Right renal cortex interstitium (tissue), 3 donors: ENCODE measurements around the gene MALSU1. TPM values are rescaled to one million over a fixed set of nuclear protein-coding genes. Genes with fewer than 3 reads are reported as not detected.

ENCODE experiments used
- DNase-seq, 3 donors: peaks; one replicate each; pipeline ENCODE4 v3.0.0-alpha.2; 2013; ENCODE audit warnings: low read depth in 3 of 3, low spot score in 2 of 3
- polyA plus RNA-seq, 3 donors: library from polyadenylated mRNA; unstranded; fragments of 120-200 nt; gene quantifications; one replicate each; pipeline ENCODE4 v1.2.1, GENCODE V29; 2013; ENCODE audit not compliant: insufficient read length in 3 of 3

MALSU1 gene
- 10 to 100 TPM; 46.8 to 49.9 (median 49.1) TPM for polyA plus RNA-seq

DNA sequence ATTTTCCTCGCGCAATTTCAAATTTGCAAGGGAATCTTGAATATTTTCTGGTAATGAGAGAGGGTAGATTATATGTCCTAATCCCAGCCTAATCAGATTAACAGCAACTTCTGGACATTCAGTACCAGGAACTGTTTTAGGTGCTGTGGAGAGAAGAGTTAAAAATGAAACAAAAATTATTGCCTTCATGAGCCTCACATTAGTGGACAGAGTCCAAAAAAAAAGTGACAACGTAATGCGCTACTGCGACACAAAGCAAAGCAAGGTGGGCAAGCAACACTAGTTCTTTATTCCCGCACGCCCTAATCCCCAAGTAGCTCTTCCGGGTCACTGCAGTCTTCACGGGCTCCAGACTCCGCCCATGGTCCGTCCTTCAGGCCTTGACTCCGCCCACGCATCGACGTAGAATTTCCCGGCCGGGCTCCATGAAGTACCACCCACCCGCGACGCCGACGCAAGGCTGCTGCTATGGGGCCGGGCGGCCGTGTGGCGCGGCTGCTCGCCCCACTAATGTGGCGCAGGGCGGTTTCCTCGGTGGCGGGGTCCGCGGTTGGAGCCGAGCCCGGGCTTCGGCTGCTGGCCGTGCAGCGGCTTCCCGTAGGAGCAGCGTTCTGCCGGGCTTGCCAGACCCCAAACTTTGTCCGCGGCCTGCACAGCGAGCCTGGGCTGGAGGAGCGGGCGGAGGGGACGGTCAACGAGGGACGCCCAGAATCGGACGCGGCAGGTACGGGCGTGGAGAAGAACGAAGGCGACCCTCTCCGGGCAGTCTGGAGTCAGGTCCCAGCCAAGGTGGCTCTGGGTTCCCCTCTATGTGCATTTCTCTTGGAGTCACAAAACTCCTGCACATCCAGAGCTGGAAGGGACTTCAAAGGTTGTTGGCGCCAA lies at the start of gene MALSU1:
TSS of gene MALSU1 (plus strand) at position 455 of the 885 bp plus-strand sequence. CDS start at position 469, 14 bp downstream.
- peak; percentile 91 to 98 (median 95) for DNase-seq

DNA sequence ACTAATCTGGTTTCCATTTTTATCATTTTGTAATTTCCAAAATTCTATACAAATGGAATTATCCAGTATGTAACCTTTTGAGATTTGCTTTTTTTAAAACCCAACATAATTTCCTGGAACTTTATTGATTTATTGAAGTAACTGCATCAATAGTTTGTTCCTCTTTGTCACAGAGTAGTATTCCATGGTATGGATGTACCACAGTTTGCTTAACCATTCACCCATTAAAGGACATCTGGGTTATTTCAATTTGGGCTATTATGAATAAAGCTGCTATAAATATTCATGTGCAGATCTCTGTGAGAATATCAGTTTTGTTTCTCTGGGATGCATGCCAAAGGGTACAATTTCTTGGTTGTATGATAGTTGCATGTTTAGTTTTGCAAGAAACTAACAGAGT lies 49.7 kb upstream of the MALSU1 start:
- no peak for DNase-seq

DNA sequence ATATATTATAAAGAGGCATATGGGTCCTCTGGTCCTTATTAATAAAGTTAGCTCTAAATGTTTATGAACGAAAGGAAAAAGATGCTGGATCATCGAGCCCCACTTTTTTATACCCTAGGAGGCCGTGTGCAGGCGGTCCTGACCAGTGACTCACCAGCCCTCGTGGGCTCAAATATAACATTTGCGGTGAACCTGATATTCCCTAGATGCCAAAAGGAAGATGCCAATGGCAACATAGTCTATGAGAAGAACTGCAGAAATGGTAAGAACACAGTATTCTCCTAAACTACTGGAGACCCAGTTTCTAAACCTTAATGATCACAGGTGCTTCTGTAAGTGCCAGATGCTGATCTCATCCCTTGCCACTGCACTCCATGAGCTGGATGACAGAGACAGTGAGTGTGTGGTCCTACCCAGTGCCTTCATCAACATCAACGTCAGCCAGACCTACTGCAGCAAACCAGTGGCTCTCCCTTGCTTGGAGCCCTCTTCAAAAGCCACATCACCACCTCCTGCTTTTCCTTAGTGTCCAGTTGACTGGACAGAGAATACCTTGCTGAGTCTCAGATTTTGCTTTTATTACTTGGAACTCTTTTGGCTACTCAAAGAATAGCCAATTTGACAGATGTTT lies 45.0 kb upstream of the MALSU1 start:
- no peak for DNase-seq

DNA sequence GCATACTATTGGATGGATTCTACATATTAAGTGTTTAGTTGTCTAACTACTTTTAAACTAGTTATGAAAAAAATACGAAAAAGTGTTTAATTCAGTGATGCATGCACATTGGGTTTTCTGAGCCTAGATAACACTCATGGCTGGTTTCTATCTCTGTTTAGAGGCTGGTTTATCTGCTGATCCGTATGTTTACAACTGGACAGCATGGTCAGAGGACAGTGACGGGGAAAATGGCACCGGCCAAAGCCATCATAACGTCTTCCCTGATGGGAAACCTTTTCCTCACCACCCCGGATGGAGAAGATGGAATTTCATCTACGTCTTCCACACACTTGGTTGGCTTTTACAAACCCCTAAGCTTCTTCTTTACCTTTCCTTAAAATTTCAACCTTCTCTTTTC lies 42.4 kb upstream of the MALSU1 start:
- no peak for DNase-seq

DNA sequence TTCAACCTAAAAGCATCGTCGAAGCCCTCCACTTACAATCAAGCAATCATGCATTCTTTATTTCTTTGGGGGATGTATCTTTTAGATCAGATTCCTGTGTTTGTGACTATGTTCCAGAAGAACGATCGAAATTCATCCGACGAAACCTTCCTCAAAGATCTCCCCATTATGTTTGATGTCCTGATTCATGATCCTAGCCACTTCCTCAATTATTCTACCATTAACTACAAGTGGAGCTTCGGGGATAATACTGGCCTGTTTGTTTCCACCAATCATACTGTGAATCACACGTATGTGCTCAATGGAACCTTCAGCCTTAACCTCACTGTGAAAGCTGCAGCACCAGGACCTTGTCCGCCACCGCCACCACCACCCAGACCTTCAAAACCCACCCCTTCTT lies 38.8 kb upstream of the MALSU1 start:
- DNase-seq: no peak

DNA sequence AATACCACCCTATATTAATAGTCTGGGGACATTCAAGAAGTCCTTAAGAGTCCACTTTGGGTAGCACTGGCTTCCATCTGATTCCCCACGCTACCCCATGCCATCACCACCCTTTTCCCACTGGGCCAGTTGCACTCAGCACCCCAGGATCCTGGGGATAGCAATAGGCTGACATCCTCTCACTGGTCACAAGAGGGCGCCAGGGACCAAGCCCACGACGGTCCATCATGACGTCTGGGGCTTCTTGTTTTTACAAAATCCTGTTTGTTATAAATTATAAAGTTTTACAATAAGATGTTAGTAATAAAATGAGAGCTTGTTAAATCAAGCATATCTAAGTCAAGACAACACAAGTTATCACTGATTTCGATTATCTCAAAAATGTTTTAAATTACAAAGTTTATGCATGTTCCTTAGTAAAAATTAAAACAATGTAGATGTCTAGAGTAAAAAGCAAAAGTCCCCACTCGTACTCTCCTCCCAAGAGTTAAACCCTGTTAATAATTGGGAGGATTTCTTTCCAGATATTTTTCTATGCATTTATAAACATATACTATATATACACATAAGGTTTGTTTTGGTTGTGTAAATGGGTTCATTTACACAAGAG lies 37.2 kb upstream of the MALSU1 start:
- DNase-seq: no peak

DNA sequence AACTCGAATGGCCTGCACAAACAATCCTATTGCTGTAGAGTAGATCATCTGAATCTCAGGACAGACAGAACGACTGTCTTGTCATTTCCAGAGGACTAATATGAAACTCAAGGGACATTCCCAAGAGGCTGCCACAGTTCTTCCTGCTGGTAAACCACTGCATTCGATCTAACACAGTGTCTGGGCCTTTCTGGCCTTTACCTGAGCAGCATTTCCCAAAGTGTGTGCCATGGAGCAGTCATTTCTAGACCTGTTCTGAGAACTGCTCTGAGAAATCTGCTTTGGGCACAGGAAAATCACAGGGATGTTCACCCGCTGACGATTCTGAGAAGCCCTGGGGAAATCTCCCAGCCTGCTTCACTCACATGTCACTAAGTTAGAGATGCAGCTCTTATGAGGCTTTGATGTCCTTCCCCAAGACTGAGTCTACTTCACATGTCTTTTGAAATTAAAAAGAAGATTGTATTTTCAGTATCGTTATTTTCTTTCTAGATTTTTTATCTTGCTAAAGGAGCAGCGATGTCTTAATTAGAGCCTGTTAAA lies 34.2 kb upstream of the MALSU1 start:
- no peak for DNase-seq

DNA sequence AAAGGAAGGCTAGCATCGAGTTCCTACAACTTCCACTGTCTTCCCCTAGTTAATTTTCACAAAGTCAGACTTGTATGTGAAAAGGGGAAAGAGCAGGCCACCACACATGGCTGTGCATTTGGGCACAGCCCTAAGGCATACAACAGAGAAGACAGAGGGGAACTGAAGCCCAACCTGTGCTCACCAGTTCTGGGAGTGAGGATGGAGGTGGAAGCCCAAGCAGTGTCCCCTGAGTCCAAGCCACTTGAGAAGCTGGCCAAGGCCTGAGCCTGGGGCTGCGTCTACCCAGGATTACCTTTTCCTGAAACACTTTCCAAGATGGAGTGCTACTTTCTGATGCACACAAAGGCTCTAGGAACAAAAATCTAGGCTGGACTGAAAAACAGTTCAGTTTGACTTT lies 32.2 kb upstream of the MALSU1 start:
- DNase-seq: no peak

DNA sequence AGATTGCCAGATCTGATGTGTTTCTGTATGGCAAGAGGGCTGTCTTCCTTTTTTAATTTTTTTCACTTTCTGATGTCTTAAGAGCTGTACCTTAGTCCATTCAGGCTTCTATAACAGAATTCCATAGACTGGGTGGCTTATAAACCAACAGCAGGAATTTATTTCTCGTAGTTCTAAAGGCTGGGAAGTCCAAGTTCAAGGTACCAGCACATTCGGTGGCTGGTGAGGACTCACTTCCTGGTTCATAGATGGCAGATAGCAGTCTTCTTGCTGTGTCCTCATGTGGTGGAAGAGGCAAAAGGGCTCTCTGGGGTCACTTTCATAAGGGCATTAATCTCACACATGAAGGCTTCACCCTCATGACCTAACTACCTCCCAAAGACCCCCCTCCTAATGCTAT lies 31.8 kb upstream of the MALSU1 start:
- DNase-seq: no peak

DNA sequence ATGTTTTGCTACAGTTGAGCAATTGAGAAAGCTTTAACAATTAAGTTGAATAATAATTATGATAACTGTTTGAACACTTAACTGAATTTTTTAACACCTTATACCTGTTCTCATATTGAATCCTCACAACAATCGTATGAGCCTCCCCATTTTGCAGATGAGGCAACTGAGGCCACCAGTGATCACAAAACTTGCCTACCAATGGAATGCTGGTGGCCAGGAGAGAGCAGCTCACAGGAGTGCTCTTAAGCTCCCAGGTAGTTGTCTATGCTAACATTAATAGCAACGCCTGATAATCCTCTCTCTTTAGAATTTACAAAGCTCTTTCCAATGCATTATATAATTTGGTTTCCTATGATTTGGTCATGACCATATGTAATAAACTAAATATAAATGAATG lies 31.0 kb upstream of the MALSU1 start:
- DNase-seq: no peak

DNA sequence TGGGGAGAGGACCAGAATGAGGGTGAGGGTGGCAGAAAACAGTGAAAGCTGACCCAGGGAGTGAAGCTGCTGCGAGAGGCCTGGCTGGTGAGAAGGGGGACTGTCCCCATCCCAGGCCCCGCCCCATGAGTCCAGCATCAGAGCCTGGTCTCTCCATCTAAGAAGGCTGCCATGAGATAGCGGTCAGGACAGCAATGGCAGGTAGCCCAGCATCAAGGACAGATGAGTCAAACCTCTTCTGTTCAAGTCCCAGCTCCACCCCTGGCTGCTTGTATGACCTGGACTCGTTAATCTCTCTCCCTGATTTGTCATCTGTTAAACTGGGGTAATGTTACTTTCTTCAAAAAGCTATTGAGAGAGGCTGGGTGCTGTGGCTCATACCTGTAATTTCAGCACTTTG lies 30.4 kb upstream of the MALSU1 start:
- no peak for DNase-seq

DNA sequence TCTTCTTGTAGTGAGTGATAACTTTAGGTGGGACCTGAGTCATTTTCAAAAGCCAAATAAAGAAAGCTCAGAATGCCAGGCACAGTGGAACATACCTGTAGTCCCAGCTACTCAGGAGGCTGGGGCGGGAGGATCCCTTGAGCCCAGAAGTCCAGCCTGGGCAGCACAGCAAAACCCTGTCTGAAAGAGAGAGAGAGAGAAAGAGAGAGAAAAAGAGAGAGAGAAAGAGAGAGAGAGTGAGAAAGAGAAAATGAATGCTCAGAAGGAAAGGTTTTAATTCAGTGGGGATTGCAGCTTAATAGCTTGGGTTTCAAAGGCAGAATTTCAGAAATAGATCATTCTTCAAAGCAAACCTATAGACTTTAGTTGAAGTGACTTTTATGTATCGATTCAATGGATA lies 26.9 kb upstream of the MALSU1 start:
- no peak for DNase-seq

DNA sequence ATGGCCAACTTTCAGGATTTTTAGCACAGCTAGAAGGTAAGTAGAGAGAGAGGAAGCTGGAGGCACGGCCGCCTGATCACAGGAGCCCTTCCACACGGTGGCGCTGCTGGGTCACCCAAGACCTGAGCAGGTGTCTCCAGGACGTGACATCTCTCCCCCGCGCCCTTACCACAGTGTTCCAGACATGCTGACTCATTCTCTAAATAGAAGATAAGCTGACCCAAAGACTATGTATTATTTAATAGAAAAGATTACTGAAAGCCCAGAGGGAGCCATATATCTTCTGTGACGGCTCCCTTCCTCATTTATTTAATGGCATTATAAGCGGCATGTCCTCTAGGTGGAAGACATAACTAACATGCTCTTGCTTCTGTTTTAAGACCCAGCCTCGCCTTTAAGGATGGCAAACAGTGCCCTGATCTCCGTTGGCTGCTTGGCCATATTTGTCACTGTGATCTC lies 26.0 kb upstream of the MALSU1 start:
- DNase-seq: peak; percentile 23 to 44 (median 37)

DNA sequence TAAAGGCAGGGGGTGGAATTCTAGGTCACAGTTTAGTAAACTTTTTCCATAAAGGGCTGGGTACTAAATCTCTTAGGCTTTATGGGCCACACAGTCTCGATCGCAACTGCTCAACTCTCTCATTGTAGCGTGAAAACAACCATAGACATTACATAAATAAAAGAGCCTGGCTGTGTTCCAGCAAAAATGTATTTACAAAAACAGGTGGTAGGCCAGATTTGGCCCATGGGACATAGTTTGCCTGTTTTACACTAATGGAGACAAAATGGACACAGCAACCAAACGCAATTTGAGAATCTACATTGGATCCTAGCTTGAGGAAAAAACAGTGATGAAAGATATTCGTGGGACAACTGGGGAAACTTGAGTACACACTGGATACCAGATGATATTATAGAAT lies 23.2 kb upstream of the MALSU1 start:
- DNase-seq: no peak

DNA sequence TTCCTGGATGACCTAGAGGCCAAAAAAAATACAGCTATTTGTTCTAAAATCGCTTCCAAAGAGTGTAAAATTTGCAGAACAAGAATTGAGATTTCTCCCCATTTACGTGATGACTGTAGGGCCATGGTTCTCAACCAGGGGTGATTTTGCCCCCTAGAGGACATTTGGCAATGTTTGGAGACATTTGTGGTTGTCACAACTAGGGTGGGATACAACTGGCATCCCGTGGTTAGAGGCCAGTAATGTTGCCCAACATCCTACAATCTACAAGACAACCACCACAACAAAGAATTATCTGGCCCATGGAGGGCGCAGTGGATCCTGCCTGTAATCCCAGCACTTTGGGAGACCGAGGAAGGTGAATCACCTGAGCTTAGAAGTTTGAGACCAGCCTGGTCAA lies 22.8 kb upstream of the MALSU1 start:
- no peak for DNase-seq

DNA sequence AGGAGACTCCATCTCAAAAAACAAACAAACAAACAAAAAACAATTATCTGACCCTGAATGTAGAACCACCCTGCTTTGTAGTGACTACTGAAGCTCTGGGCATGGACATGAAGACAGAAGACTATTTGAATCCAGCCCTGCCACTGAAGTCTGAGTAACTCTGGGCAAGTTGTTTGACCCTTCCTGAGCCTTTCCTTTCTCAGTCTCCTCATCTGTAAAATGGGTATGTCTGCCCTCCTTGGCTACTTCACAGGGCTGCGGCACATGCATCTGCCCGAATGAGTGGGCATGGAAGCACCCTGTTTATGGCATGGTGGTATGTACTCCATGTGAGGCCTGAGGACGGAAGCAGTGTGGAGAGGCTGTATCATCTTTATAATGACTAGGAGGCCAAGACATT lies 22.2 kb upstream of the MALSU1 start:
- no peak for DNase-seq

DNA sequence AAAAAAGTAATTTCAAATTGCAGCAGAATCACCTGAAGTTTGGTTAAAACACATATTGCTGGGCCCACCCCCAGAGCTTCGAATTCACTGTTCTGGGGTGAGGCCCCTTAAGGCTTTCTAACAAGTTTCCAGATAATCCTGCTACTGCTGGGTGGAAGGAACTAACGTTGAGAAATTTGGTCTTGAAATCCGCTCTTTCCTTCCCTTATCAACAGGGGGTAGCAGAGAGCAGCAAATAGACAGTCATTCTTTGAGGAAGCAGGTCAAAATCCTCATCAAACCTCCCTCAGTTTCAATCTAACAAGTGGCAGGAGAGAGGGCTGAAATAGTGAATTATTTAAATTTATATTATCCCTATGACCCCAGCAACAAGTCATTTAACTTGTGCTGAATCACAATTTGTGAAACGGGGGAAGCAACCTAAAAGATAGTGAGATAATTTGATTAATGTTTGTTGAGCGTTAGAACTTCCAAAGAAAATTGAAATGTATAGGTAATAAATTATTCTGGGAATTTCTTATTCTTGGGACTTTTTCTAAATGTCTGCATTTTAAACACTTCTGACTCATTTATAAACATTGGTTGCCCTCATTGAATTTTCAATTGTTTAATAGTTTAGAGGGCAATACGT lies 21.7 kb upstream of the MALSU1 start:
- peak in 2 of 3 donors; percentile 36 to 62 for DNase-seq

DNA sequence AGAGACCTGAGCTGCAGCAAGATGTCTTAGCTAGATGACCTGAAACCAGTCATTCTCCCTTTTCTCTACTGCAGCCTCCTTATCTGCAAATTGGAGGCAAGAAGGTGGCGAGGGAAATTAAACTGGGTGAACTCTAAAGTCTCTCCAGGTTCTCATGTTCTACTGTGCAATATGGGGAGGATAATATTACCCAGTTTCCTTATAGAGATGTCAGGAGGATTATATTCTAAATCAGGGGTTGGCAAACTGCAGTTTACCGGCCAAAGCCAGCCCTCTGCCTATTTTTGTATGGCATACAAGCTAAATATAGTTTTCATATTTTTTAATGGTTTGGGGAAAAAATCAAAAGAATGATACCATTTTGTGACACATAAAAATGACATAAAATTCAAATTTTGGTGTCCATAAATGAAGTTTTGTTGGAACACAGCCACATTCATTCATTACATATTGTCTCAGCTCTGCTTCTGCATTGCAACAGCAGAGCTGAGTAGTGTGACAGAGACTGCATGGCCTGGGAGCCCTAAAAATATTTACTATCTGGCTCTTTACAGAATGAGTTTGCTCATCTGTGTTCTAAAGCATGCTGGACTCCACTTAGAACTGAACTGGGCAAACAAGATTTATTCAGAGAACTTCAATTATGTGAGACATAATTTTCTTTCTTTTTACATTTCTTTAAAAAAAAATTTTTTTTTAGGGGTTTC lies 19.2 kb upstream of the MALSU1 start:
- DNase-seq: no peak

DNA sequence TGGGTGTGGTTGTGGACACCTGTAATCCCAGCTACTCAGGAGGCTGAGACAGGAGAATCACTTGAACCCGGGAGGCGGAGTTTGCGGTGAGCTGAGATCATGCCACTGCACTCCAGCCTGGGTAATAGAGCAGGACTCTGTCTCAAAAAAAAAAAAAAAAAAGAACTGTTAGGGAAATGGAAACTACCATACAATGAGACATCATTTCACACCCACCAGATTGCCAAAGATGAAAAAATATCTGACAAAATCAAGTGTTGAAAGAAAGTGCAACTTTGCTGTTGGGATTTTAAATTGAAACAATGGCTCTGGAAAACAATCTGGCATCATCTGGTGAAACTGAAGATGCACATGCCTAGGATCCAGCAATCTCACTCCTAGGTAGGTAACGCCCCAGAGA lies 16.1 kb upstream of the MALSU1 start:
- DNase-seq: no peak

DNA sequence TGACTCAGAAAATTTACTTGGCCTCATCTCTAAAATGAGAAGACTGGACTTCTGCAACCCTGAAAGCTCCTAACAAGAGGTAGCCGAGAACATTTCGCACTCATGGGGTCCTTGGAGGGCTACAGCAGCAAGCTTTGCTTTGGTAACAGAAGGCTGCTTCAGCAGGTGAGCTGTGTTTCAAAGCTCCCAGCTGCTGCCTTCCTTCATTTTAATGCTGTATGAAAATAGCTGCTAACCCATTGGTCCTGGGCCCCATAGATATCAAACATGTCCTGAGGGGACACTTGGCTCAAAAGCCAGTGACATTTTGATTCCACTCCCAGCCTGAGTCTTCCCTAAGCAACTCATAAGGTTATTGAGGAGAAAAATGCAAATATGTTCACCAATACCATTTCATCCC lies 14.3 kb upstream of the MALSU1 start:
- no peak for DNase-seq
